DMS79 treated with DMSO at 0.1 percent for 48 hours (cell line): ENCODE results near the gene CARD11.

Source experiments
- DNase-seq: peaks from one replicate; lab custom pipeline; 2025; lab: John Stamatoyannopoulos, UW

Gene CARD11

GRCh38 chr7:2981103-2981480, 62.6 kb downstream of the CARD11 start:
- DNase-seq: no peak

- no peak for DNase-seq
Observed at GRCh38 chr7:2980401-2981102, 63.1 kb downstream of the CARD11 start.

- no peak for DNase-seq
Observed at GRCh38 chr7:2979951-2980350, 63.7 kb downstream of the CARD11 start.

GRCh38 chr7:2979201-2979631, 64.5 kb downstream of the CARD11 start:
- DNase-seq: peak; percentile 10

- DNase-seq: no peak
Observed at GRCh38 chr7:2978408-2978807, 65.3 kb downstream of the CARD11 start.

GRCh38 chr7:2975821-2976371, 67.8 kb downstream of the CARD11 start:
- no peak for DNase-seq

GRCh38 chr7:2974093-2974819, 69.4 kb downstream of the CARD11 start:
- DNase-seq: no peak

- DNase-seq: no peak
Observed at GRCh38 chr7:2972835-2973161, 70.9 kb downstream of the CARD11 start.

GRCh38 chr7:2971914-2972834, 71.5 kb downstream of the CARD11 start:
- no peak for DNase-seq

- no peak for DNase-seq
Observed at GRCh38 chr7:2970861-2971260, 72.8 kb downstream of the CARD11 start.

GRCh38 chr7:2970307-2970664, 73.4 kb downstream of the CARD11 start:
- DNase-seq: no peak

- DNase-seq: no peak
Observed at GRCh38 chr7:2969398-2970306, 74.0 kb downstream of the CARD11 start.

- no peak for DNase-seq
Observed at GRCh38 chr7:2968616-2969397, 74.9 kb downstream of the CARD11 start.

- peak; percentile 67 for DNase-seq
Observed at GRCh38 chr7:2968176-2968575, 75.5 kb downstream of the CARD11 start.

- DNase-seq: no peak
Observed at GRCh38 chr7:2967705-2968104, 76.0 kb downstream of the CARD11 start.

- DNase-seq: no peak
Observed at GRCh38 chr7:2967253-2967652, 76.4 kb downstream of the CARD11 start.

GRCh38 chr7:2966466-2967078, 77.1 kb downstream of the CARD11 start:
- DNase-seq: no peak

- no peak for DNase-seq
Observed at GRCh38 chr7:2965745-2966270, 77.9 kb downstream of the CARD11 start.

- no peak for DNase-seq
Observed at GRCh38 chr7:2965301-2965700, 78.4 kb downstream of the CARD11 start.

- no peak for DNase-seq
Observed at GRCh38 chr7:2964208-2964607, 79.5 kb downstream of the CARD11 start.
